KMS-11 (cell line): ENCODE results near the gene GALNT10.

ENCODE experiments used
- H2AFZ ChIP-seq: fragments of 200-600 bp; sonication (generic); 2 replicates; pipeline ENCODE4 v1.6.1; 2016; ENCODE audit warnings: antibody characterized with exemption, mixed run types, low read depth
- H3K27ac ChIP-seq: fragments of 200-600 bp; sonication (generic); 2 replicates; pipeline ENCODE4 v1.6.1; 2016; ENCODE audit warnings: mild to moderate bottlenecking, mixed run types
- H3K27me3 ChIP-seq: fragments of 200-600 bp; sonication (generic); 2 replicates; pipeline ENCODE4 v1.6.1; 2017; ENCODE audit warnings: mild to moderate bottlenecking, low read depth, mixed run types, moderate library complexity; ENCODE audit not compliant: insufficient read depth
- H3K36me3 ChIP-seq: fragments of 200-600 bp; sonication (generic); 2 replicates; pipeline ENCODE4 v1.6.1; 2017; ENCODE audit warnings: mild to moderate bottlenecking, mixed run types; ENCODE audit not compliant: insufficient read depth
- H3K4me1 ChIP-seq: fragments of 200-600 bp; sonication (generic); 2 replicates; pipeline ENCODE4 v1.6.1; 2016; ENCODE audit warnings: mild to moderate bottlenecking, low read depth, mixed run types; ENCODE audit not compliant: poor library complexity, severe bottlenecking
- H3K4me2 ChIP-seq: fragments of 200-600 bp; sonication (generic); 2 replicates; pipeline ENCODE4 v1.7.0; 2016; ENCODE audit warnings: mild to moderate bottlenecking, mixed run types
- H3K4me3 ChIP-seq: fragments of 200-600 bp; sonication (generic); IDR thresholded peaks from 2 replicates; pipeline ENCODE4 v1.6.1; 2017; ENCODE audit warnings: low read depth, low read length, mixed read lengths; ENCODE audit not compliant: insufficient read depth
- H3K79me2 ChIP-seq: fragments of 200-600 bp; sonication (generic); 2 replicates; pipeline ENCODE4 v1.6.1; 2016; ENCODE audit warnings: low read depth, mixed run types; ENCODE audit not compliant: insufficient read depth
- H3K9ac ChIP-seq: fragments of 200-600 bp; sonication (generic); 2 replicates; pipeline ENCODE4 v1.6.1; 2016; ENCODE audit warnings: mild to moderate bottlenecking, mixed run types
- H4K20me1 ChIP-seq: fragments of 200-600 bp; sonication (generic); 2 replicates; pipeline ENCODE4 v1.6.1; 2016; ENCODE audit warnings: mild to moderate bottlenecking, mixed run types; ENCODE audit not compliant: insufficient read depth
- TF ChIP-seq, protein P1 (sequence below): fragments of 200-600 bp; sonication (generic); conservative IDR thresholded peaks from 2 replicates; pipeline ENCODE4 v1.6.1; 2017; ENCODE audit warnings: low read depth, mild to moderate bottlenecking, antibody characterized with exemption, low read length, moderate library complexity, mixed read lengths

Gene GALNT10

DNA sequence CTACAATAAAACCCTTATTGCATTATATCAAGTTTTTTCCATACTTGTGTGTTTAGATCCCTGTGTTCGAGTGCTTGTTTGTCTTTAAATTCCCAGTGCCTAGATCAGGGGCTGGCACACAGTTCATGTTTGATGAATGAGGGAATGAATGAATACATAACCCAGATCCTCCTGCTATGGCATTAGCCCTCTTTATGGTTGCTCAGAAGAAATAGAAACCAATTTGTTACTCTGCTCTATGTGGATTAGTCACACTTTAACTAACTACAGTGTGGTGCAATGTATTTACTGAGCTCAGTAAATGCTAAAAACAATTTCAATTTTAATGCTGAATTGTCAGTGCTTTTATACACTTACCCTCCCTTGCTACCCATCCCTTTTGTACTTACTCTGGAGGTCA is 16.4 kb upstream of the GALNT10 start:
- Histone ChIP-seq H3K9ac (no peak overlapping the region), H3K27me3 (no peaks in the 10 kb centered on the region), H3K79me2 (no peaks in the 10 kb centered on the region), H4K20me1 (no peaks in the 10 kb centered on the region), H3K4me1 (no peaks in the 10 kb centered on the region), H3K4me3 (no peak overlapping the region), H3K4me2 (no peak overlapping the region), H3K27ac (no peak overlapping the region), H3K36me3 (no peaks in the 10 kb centered on the region), H2AFZ (no peak overlapping the region)
- TF ChIP-seq, protein P1, sequence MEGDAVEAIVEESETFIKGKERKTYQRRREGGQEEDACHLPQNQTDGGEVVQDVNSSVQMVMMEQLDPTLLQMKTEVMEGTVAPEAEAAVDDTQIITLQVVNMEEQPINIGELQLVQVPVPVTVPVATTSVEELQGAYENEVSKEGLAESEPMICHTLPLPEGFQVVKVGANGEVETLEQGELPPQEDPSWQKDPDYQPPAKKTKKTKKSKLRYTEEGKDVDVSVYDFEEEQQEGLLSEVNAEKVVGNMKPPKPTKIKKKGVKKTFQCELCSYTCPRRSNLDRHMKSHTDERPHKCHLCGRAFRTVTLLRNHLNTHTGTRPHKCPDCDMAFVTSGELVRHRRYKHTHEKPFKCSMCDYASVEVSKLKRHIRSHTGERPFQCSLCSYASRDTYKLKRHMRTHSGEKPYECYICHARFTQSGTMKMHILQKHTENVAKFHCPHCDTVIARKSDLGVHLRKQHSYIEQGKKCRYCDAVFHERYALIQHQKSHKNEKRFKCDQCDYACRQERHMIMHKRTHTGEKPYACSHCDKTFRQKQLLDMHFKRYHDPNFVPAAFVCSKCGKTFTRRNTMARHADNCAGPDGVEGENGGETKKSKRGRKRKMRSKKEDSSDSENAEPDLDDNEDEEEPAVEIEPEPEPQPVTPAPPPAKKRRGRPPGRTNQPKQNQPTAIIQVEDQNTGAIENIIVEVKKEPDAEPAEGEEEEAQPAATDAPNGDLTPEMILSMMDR = no peak

DNA sequence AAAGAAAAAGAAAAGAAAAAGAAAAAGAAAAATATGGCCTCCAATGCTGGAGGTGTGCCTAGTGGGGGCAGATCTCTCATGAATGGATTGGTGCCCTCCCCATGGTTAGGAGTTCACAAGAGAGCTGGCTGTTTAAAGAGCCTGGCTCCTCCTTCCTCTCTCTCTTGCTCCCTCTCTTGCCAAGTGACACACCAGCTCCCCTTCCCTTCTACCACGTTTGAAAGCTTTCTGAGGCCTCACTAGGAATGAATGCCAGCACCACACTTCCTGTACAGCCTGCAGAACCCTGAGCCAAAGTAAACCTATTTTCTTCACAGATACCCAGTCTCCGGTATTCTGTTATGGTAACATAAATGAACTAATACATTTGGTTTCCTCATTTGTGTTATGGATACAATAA is 14.4 kb upstream of the GALNT10 start:
- Histone ChIP-seq H3K27me3 (no peaks in the 10 kb centered on the region), H3K79me2 (no peaks in the 10 kb centered on the region), H3K9ac (no peak overlapping the region), H3K4me3 (no peak overlapping the region), H2AFZ (no peak overlapping the region), H3K4me1 (no peaks in the 10 kb centered on the region), H3K4me2 (no peak overlapping the region), H4K20me1 (no peaks in the 10 kb centered on the region), H3K36me3 (no peaks in the 10 kb centered on the region), H3K27ac (no peak overlapping the region)
- TF ChIP-seq, protein P1 = no peak

DNA sequence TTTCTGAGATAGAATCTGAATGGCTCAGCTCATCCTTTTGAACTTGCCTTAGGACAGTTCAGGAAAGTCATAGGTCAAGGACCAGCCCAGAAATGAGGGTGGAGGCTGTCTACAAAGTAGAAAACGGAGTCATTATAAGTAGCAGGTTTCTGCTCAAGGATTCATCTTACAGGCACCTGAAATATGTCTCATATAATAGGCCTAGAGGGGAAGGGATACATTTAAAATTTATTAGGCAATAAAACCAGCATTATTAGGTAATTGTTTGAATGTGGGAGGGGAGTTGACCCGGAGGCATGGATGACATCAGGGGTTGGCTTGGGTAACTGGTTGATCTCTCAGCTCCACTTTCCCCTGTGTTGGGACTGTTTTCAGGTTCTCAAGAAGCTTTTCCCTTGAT is 11.9 kb upstream of the GALNT10 start:
- Histone ChIP-seq H3K27me3 (no peaks in the 10 kb centered on the region), H3K4me3 (no peak overlapping the region), H3K79me2 (no peaks in the 10 kb centered on the region), H2AFZ (no peak overlapping the region), H4K20me1 (no peaks in the 10 kb centered on the region), H3K27ac (no peak overlapping the region), H3K9ac (no peak overlapping the region), H3K4me1 (no peaks in the 10 kb centered on the region), H3K4me2 (no peak overlapping the region), H3K36me3 (no peaks in the 10 kb centered on the region)
- TF ChIP-seq, protein P1 = no peak

DNA sequence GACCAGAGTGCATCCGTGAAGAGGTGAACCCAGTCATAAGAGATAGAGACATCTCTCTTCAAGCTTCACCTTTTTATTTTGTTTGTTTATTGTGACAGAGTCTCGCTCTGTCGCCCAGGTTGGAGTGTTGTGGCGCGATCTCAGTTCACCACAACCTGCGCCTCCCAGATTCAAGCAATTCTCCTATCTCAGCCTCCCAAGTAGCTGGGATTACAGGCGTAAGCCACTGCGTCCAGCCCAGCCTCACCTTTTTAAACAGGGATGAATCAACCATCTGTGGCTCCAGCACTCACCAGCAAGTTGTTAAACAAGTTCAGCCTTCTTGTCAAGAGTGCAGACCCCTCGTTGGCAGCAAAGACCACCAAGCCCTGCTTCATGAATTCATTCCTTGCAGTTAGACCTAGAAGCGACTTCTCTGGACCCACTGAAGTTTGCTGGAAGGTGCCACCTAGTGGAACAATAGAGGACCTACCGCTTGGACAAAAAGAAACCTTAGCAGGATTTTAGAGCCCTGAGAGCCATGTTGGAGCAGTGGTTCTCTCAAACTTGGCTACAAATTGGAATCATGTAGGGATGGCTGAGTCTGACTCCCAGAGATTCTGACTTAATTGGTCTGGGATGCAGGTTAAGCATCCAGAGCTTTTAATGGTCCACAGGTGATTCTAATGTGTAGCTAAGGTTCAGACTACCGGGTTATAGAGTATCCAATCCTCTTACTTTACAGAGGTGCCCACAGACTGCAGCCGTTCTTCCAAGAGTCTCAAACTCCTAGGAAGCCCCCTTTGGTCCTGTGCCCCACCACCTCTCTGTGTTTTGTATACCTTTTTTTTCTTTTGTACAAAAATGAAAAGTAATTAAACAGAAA is 10.5 kb upstream of the GALNT10 start:
- no peaks in the 10 kb centered on the region for H3K27me3 ChIP-seq
- no peak overlapping the region for H3K4me3 ChIP-seq
- no peaks in the 10 kb centered on the region for H3K4me1 ChIP-seq
- no peak overlapping the region for H3K9ac ChIP-seq
- TF ChIP-seq, protein P1 = peak; percentile 78; the same call in 1 of the 2 replicates
- H3K4me2 ChIP-seq = no peak overlapping the region
- H3K79me2 ChIP-seq = no peaks in the 10 kb centered on the region
- H3K36me3 ChIP-seq = no peaks in the 10 kb centered on the region
- peak overlapping the region; percentile 30 for H2AFZ ChIP-seq
- no peak overlapping the region for H3K27ac ChIP-seq
- H4K20me1 ChIP-seq = no peaks in the 10 kb centered on the region
